Fibroblast of skin of left quadriceps (primary cell): ENCODE results near the gene PHLDB3.
"Not testable (repeated sequence)": the region's sequence is repeated elsewhere in the genome, so short reads cannot be mapped to it uniquely, and the experiment has no call there.

Experiments
- DNase-seq, 2 experiments: peaks; one replicate each; pipeline ENCODE4 v3.0.0-alpha.2; 2013; ENCODE audit warnings: low read depth in 2 of 2

The PHLDB3 gene

DNA sequence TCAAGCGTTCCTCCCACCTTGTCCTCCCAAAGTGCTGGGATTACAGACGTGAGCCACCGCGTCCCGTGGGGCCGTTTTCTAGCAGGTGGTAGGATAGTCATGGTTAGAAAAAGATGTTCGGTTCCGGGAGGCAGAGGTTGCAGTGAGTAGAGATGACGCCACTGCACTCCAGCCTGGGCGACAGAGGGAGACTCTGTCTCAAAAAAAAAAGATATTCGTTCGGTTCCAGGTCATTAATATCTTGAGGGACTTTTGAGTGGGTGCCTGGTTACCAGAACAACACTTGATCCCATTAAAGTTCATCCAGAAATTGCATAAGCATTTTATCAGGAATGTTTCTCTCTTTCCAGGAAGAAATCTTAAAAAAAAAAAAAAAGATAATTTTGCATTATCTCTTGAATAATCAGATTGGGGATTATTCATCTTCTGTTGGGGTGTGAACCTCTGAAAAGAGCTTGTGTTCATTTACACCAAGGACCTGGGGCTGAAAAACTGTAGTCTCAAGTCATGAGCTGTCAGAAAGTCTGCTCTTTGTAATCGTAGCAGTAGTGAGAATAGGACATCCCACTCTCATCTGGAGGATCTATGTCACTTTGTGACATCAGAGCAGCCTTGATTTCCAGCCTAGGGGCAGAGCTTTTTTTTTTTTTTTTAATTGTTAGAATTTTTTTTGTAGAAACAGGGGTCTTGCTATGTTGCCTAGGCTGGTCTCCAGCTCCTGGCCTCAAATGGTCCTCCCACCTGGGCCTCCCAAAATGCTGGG is 23.5 kb upstream of the PHLDB3 start:
- no peak for DNase-seq

DNA sequence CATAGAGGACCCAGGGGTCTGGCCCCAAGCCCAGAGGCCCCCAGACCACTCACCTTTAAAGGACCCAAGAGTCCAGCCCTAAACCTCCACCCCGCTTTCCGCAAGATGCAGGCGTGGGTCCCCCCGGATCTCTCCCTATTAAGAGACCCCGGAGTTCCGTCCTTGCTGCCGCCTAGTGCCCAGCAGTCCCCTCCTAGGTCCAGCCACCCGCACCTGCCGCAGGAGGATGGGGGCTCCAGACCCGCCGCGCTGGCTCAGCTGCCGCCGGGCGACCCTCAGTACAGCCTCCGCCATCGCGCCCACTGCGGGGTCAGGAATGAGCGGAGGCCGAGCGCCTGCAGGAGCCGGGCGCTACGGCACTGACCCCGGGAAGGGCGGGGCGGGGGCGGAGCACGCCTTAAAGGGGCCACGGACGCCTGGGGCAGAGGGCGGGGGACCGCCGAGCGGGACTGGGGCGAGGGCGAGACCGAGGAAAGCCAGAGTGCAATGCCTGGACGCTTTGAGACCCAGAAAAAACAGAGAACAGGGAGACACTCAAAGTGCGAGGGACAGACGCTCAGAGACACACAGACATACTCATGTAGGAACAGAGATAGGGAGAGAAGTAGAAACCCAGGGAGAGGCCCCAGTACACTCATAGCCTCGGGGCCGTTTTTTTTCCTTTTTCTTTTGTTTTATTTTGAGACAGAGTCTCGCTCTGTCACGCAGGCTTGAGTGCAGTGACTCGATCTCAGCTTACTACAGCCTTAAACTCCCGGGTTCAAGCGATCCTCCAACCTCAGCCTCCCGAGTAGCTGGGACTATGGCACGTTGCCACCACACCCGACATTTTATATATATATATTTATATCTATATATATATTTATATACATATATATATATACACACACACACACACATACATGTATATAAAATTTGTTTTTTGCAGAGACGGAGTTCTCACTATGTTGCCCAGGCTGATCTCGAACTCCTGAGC is 22.6 kb upstream of the PHLDB3 start, which contains the start of gene ETHE1:
Gene ETHE1 (minus strand): TSS at position 318 of the 976 bp plus-strand sequence. CDS start 24 bp downstream, at position 294.
- DNase-seq = no peak

DNA sequence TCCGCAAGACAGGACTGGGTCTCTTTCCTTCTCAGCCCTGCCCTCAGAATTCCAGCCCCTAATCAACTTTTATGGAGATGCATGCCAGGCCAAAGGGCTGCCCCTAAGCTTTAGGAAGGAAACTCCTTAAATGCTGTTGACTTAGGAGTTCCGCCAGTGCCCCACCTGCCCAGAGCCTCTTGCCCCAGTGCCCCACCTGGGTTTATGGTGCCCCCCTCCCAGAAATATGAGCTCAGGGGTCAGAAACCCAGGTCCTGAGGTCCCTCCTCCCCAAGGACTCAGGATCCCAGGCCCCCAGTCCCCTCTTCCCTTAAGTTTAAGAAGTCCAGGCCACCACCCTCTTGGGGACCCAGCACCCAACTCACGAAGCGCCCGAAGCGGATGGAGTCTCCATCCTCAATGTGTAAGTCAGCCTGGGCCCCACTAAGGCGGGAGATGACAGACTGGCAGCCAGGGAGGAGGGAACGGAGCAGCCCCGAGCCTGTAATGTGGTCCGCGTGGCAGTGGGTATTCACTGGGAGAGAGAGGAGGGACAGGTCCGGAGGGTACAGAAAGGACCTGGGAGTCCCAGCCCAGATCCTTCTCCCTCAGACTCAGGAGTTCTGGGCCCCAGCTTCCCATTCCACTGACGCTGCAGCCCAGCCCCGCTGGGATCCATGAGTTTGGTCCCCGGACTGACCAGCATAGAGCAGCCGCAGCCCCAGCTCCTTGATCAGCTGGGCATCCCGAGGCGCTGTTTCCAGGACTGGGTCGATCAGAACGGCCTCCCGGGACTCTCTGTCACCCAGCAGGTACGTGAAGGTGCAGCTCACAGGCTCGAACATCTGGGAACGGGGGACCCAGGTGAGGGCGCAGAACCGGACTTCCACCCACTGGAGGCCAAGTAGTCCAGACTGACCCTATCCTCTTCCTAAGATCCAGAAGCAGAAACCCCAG is 21.6 kb upstream of the PHLDB3 start:
- no peak for DNase-seq

DNA sequence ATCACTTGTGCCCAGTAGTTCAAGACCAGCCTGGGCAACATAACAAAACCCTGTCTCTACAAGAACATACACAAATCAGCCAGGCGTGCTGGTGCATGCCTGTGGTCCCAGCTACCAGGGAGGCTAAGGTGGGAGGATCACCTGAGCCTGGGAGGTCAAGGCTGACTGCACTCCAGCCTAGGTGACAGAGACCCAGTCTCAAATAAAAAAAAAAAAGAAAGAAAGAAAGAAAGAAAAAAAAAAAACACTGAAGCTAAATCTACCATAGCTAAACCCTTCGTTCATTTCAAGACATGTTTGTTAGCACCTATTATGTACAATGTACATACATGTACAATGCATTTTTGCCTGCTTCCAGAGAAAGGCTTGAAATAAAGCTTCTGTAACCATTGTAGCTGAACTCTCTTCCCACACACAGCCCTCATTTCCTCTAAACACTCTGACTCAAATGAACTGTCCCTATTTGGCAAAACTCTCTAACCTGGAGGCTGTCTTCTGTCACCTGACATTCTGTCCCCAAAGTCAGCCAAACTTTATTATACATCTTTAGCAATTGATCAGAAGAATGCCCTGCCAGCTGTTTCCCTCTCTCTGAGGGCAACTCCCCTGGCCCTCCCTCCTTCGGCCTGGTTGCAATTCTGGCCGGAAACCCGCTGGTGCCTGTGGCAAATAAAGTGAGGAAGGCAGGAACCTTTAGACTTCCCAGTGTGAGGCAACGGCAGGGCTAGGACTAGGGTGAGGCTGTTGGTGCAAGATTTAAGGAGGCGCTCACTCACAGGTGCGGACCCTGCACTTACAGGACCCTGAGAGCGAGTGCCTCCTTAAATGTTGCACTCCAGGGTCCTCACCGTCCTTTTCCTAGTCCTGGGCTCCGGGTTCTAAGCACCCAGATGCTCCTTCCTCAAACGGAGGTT is 20.6 kb upstream of the PHLDB3 start:
- no peak for DNase-seq

DNA sequence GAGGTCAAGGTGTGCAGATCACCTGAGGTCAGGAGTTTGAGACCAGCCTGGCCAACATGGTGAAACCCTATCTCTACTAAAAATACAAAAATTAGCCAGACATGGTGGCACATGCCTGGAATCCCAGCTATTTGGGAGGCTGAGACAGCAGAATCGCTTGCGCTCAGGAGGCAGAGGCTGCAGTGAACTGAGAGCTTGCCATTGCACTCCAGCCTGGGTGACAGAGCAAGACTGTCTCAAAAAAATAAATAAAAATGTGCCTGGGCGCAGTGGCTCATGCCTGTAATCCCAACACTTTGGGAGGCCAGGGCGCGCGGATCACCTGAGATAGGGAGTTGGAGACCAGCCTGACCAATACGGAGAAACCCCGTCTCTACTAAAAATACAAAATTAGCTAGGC is 19.1 kb upstream of the PHLDB3 start:
- not testable (repeated sequence) for DNase-seq

DNA sequence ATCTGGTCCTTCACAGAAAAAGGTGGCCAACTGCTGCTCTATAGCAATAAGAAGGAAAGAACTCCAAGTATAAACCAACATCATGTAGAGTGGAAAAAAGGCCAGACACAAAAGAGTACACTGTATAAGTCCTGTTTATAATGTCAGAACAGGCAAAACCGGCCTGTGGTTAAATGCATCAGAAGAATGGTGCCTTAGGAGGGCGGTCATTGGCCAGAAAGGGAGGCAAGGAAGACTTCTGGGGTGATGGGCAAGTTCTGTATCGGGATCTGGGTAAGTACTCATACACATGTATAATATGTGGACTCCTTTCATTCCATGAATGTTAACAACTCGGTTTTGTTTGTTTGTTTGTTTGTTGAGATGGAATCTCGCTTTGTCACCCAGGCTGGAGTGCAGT is 18.4 kb upstream of the PHLDB3 start:
- no peak for DNase-seq

DNA sequence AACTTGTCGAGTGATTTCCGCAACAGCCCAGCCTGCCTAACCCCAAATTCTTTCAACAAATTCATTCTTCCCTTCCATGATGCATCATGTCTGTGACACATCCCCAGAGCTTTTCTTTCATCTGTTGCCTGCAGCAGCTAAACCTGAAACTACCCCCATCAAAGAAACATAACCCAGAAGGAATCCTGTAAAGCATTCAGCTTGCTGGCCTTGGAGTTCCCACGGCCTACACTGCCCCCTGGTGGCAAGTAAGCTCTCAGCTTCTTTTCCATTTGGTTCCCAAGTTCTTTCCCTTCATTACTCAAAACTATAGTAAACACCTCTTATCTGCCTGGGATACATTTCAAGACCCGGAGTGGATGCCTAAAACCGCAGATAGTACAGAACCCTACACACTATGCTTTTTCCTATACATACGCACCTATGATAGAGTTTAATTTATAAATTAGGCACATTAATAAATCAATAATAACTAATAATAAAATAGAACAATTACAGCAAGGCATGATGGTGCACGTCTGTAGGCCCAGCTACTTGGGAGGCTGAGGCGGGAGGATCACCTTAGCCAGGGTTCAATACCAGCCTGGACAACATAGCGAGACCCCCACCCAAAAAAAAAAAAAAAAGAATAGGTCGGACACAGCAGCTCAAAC is 15.0 kb upstream of the PHLDB3 start:
- DNase-seq = peak; percentile 81 to 82

DNA sequence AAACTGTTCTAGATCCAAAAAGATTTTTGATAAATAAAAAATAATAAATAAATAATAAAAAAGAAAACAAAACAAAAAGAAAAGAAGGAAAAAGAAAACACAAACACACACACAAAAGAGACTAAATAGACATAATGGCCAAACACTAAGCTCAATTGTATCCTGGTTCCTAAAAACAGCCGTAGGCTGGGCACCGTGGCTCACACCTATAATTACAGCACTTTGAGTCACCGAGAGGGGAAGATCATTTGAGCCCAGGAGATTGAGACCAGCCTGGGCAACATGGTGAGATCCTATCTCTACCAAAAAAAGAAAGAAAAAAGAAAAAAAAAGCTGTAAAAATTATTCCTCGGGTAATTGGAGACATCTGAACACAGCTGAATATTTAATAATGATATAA is 13.5 kb upstream of the PHLDB3 start:
- no peak for DNase-seq

DNA sequence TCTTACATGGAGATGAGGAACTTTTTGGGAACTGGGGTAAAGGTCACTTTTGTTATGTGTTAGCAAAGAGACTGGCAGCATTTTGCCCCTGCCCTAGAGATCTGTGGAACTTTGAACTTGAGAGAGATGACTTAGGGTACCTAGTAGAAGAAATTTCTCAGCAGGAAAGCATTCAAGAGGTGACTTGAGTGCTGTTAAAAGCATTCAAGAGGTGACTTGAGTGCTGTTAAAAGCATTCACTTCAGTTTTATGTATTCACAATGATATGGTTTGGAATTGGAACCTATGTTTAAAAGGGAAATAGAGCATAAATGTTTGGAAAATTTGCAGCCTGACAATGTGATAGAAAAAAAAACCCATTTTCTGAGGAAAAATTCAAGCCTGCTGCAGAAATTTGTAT is 7.9 kb upstream of the PHLDB3 start:
- DNase-seq = not testable (repeated sequence)

DNA sequence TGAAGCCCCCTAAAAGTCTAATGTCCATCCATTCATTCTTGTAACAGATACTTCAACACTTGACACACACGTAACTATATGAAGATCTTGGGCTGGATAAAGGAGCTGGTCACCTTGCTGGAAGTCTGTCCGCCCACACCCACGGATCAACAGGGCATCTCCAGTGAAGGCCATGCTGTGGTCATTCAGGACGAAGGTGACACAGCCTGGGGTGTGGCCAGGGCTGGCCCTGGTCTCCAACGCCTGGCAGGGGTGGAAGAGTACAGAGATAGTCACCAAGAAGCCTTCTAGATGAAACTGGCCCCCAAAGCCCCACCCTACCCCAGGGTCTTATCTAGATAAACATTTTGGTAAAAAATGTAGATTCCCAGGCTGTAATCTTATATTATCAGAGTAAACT is 6.8 kb upstream of the PHLDB3 start:
- no peak for DNase-seq

DNA sequence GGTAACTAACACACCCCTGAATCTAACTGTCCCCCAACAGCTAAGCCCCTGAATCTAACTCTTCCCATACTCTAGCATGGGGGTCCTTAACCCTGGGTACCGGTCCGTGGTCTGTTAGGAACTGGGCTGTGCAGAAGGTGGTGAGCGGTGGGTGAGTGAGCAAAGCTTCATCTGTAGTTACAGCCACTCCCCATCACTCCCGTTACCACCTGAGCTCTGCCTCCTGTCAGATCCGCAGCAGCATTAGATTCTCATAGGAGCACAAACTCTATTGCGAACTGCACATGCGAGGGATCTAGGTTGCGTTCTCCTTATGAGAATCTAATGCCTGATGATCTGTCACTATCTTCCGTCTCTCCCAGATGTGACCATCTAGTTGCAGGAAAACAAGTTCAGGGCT is 6.2 kb upstream of the PHLDB3 start:
- no peak for DNase-seq

DNA sequence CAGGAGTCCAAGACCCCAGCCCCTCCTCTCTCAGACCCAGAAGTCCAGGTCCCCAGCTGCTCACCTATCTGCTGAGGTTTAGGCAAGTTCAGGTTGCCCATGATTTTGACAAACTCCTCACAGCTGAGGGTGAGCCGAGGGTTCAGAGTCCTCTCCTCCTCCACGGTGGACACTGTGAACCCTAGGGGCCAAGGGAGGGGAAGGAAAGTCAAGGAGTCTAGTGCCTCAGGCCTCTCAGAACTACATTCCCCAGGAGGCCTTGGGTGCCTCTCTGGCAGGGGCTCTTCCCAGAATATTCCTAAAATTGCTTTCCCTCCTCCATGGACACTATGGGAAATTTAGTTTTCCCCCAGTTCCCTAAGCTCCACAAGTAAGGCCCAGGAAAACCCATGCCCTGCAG is 3.3 kb upstream of the PHLDB3 start:
- no peak for DNase-seq

DNA sequence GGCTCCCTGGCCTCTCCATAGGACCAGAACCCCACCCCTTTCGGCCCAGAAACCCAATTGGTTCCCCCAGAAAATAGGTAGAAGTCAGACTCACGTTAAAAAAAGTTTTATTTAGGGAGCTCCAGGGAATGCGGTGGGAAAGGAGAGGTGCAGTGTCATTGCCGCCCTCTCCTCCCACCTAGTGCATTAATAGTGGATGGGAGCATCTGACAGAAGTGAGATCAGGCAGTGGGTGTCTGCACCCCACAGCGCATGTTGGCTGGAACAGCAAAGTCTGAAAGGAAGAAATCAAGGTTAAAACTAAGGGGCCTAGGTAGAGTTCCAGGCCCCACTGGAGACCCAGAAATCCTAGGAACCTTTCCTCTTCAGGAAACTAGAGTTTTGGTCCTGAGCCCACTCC is 2.1 kb upstream of the PHLDB3 start:
- no peak for DNase-seq

DNA sequence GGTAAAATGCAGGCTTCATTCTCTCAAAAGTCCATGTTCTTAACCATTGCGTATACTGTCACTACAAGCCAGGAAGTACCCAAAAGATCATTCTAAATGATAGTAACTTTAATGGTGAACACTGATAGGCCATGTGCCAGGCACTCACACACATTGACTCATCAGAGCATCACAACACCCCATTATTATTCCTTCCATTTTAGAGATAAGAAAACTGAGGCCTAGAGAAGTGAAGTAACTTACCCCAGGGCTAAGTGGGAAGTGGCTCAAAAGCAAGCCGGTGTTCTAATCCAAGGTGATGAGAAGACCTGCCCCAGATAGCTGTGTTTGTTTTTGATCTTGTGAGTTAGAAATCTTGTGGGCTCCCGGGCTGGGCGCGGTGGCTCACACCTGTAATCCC is 1.4 kb upstream of the PHLDB3 start:
- no peak for DNase-seq

DNA sequence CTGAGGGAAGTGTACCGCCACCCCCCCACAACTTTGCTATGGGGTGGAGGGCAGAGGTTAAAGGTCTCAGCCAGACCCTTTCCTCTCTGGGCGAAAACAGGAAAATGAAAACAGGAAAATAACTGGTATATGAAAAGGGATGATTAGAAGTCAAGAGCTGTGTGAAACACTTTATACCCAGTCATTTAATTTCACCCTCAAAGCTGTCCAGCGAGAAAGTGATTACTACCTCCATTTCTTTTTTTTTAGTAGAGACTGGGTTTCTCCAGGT is 575 bp upstream of the PHLDB3 start:
- no peak for DNase-seq

DNA sequence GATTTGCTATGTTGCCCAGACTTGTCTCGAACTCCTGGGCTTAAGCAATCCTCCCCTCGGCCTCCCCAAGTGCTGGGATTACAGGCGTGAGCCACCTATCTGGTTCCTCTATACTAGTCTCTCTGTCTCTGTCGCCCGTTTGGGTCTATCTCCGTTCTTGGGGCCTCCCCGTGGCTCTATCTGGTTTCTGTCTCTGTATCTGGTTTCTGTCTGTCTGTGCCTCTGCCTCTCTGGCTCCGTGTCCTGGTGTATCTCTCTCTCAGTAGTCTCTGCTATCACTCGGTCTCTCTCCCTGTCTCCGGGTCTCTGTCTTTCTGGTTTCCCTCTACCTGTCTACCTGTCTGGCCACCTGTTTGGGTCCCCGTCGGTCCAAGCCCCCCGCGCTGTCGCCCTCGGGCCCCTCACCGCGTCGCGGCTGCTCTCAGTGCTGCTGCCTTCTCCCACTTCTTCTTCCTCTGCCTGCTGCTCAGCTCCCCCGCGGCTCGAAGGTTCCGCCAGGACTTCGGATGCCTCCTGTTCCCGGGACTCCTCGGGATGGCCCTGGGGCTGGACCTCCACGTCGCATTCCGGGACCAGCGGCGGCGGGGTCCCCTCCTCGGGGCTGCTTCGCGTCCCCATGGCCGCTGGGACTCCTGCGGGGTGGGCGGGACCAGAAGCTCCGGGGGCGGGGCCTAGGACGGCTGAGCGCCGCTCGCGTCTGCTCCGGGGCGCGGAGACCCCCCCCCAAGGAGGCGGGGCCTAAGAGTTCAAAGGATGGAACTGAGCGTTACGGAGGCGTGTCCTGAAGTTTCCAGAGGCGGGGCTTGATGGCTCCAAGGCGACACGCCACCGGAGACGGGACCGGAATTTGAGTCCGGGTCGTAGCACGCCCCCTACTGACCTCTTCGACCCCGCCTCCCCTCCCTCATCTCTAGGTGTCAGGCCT is 783 bp downstream of the PHLDB3 start:
- DNase-seq = peak; percentile 69 to 76

DNA sequence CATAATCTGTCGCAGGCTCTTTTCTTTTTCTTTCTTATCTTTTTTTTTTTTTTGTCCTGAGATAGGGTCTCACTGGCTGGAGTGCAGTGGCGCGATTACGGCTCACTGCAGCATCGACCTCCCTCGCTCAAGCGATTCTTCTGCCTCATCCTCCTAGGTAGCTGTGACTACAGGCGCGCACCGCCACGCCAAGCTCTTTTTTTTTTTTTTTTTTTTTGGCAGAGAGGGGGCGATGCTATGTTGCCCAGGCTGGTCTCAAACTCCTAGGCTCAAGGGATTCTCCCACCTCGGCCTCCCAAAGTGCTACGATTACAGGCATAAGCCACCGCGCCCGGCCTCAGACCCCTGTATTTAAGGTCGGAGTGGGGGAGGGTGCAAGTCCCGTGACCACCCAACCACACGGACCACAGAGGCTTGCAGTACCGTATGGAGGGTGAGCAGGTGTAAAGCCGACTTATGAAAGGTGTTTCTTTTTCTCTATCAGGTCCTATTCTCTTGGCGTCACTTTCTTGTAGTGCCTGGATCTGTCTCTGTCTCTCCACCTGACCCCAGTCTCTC is 2.0 kb downstream of the PHLDB3 start:
- DNase-seq = no peak

DNA sequence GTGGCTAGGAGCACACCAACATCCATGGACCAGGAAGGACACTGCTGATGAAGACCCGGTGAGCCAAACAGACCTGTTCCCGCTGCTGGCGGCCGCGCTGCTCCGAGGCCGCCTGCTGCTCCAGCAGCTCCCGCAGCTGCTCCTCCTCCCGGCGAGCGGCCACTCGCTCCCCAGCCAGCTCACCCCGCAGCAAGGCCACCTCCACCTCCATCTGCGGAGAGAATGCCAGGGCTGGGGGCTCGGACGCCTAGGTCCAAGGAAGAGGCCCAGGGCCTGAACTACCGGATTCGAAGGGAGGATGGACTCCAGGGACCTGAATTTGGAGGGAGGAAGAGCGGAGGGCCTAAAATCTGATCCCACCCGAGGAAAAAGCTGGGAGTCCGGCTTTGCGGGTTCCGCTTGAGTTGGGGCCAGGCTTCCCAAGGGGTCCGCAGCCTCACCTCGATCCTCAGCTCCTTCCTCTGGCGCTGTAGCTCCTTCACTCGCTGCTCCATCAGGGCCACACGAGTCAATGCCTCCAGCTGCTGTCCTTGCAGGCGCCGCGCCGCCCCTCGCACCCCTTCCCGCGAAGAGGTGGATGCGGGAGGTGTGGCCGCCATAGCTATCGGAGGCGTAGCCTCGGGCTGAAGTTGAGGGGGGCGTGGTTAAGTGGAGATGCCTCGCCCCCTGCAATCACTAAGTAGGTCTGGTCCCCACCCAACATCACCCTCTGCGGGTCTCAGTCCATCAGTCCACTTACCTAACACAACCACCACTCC is 2.7 kb downstream of the PHLDB3 start:
- no peak for DNase-seq
